HCT116 (cell line): ENCODE measurements around the gene SPSB1. TPM values are rescaled to one million over a fixed set of nuclear protein-coding genes. Genes with fewer than 3 reads are reported as not detected.

Experiments
- ATAC-seq: fragments of 200-7000 bp; cut with Tn5 transposase; 2 replicates; pipeline ENCODE4 v1.9.1; 2020; ENCODE audit warnings: mild to moderate bottlenecking, moderate library complexity
- BruUV-seq: library from RNA; stranded (reverse); fragments of 400-500 nt; replicated peaks from 2 replicates; lab custom pipeline; 2021; lab: Mats Ljungman, UMichigan
- CTCF ChIA-PET: fragments of 300-600 bp; sonication (Branson Sonifier 250); formaldehyde crosslinking; loops from one replicate; lab custom pipeline; 2021; ENCODE audit warnings: antibody characterized with exemption; lab: Charles Lee
- POLR2A ChIA-PET: fragments of 300-600, 350-600 bp; sonication (Branson Sonifier 250); formaldehyde crosslinking; loops from one replicate; lab custom pipeline; 2021; ENCODE audit warnings: antibody characterized with exemption; lab: Charles Lee
- RAD21 ChIA-PET, 2 experiments: fragments of 300-600 bp; sonication (Branson Sonifier 250); formaldehyde crosslinking; loops; one replicate each; lab custom pipeline; 2023; ENCODE audit warnings: low total read pairs in 2 of 2; ENCODE audit not compliant: uncharacterized antibody in 2 of 2, unreplicated experiment in 2 of 2, low non-redundant PET in 1 of 2; lab: Charles Lee
- DNase-seq: peaks from one replicate; pipeline ENCODE4 v3.0.0-alpha.2; 2010; ENCODE audit warnings: low read depth, low spot score
- H2AFZ ChIP-seq: fragments of 200-600 bp; shearing (Covaris generic), sonication (generic); 2 replicates; pipeline ENCODE4 v1.6.1; 2017; ENCODE audit warnings: low read depth, mixed run types, mixed read lengths, antibody characterized with exemption, low read length; ENCODE audit not compliant: poor library complexity, severe bottlenecking
- H3K27ac ChIP-seq: 2 replicates; pipeline ENCODE4 v1.5.1; 2012; ENCODE audit warnings: low read depth, low read length
- H3K27me3 ChIP-seq: fragments of 200-600 bp; sonication (generic); 2 replicates; pipeline ENCODE4 v1.6.1; 2016; ENCODE audit warnings: mixed run types, low read length, mixed read lengths; ENCODE audit not compliant: insufficient read depth
- H3K36me3 ChIP-seq, 2 experiments: fragments of 200-500 bp in 1 of 2; fragments of 200-600 bp in 1 of 2; sonication (Bioruptor generic) in 1 of 2; sonication (generic) in 1 of 2; 2 replicates each; pipeline versions ENCODE4 v1.5.1 to v1.6.1; 2014 to 2016; ENCODE audit warnings: low read length in 2 of 2, inconsistent platforms in 1 of 2, mixed read lengths in 1 of 2, mixed run types in 1 of 2; ENCODE audit not compliant: insufficient read depth in 2 of 2, control insufficient read depth in 1 of 2
- H3K4me1 ChIP-seq, 2 experiments: fragments of 200-600 bp in 1 of 2; sonication (generic) in 1 of 2; 2 replicates each; pipeline versions ENCODE4 v1.5.1 to v1.6.1; 2012 to 2017; ENCODE audit warnings: low read length in 2 of 2, inconsistent platforms in 1 of 2, mild to moderate bottlenecking in 1 of 2, mixed read lengths in 1 of 2, mixed run types in 1 of 2, moderate library complexity in 1 of 2; ENCODE audit not compliant: insufficient read depth in 2 of 2, control insufficient read depth in 1 of 2
- H3K4me2 ChIP-seq: fragments of 200-600 bp; sonication (generic); 2 replicates; pipeline ENCODE4 v1.6.1; 2017; ENCODE audit warnings: mixed run types, low read length, mixed read lengths
- H3K4me3 ChIP-seq, 2 experiments: fragments of 200-600 bp in 1 of 2; sonication (generic) in 1 of 2; replicated peaks in 1 of 2; 2 replicates each; pipeline ENCODE4 v1.5.1; 2011 to 2016; ENCODE audit warnings: low read length in 2 of 2, control low read depth in 1 of 2, low read depth in 1 of 2, mild to moderate bottlenecking in 1 of 2, mixed read lengths in 1 of 2, mixed run types in 1 of 2
- H3K79me2 ChIP-seq: fragments of 200-600 bp; sonication (generic); 2 replicates; pipeline ENCODE4 v1.6.1; 2017; ENCODE audit warnings: mild to moderate bottlenecking, mixed run types, low read length, moderate library complexity, mixed read lengths; ENCODE audit not compliant: insufficient read depth
- H3K9ac ChIP-seq: fragments of 200-600 bp; sonication (generic); 2 replicates; pipeline ENCODE4 v1.6.1; 2016; ENCODE audit warnings: low read length, mixed read lengths
- H3K9me2 ChIP-seq: fragments of 200-600 bp; sonication (generic), shearing (Covaris generic); 2 replicates; pipeline ENCODE4 v1.6.1; 2017; ENCODE audit warnings: mixed run types, mild to moderate bottlenecking, moderate library complexity; ENCODE audit not compliant: insufficient read depth
- H3K9me3 ChIP-seq, 2 experiments: fragments of 200-500 bp in 1 of 2; fragments of 200-600 bp in 1 of 2; sonication (Bioruptor generic) in 1 of 2; sonication (generic) in 1 of 2; 2 replicates each; pipeline ENCODE4 v1.6.1; 2014 to 2017; ENCODE audit warnings: low read length in 2 of 2, mixed read lengths in 2 of 2, inconsistent platforms in 1 of 2, low read depth in 1 of 2, mild to moderate bottlenecking in 1 of 2, mixed run types in 1 of 2, moderate library complexity in 1 of 2; ENCODE audit not compliant: control insufficient read depth in 1 of 2, insufficient read depth in 1 of 2
- H4K20me1 ChIP-seq: fragments of 200-600 bp; sonication (generic), shearing (Covaris generic); 2 replicates; pipeline ENCODE4 v1.6.1; 2017; ENCODE audit warnings: mixed run types, mild to moderate bottlenecking, moderate library complexity; ENCODE audit not compliant: insufficient read depth
- CBX3 ChIP-seq: IDR thresholded peaks from 2 replicates; pipeline ENCODE4 v1.6.1; 2012; ENCODE audit warnings: low read depth
- CEBPB ChIP-seq: IDR thresholded peaks from 2 replicates; pipeline ENCODE4 v1.6.1; 2012; ENCODE audit warnings: low read depth
- EGR1 ChIP-seq: IDR thresholded peaks from 2 replicates; pipeline ENCODE4 v1.6.1; 2012; ENCODE audit warnings: low read depth
- ELF1 ChIP-seq: IDR thresholded peaks from 2 replicates; pipeline ENCODE4 v1.6.1; 2012; ENCODE audit warnings: low read depth, borderline replicate concordance
- EZH2 ChIP-seq: fragments of 200-600 bp; sonication (generic); IDR thresholded peaks from 2 replicates; pipeline ENCODE4 v1.6.1; 2017; ENCODE audit warnings: antibody characterized with exemption, mixed run types
- FOSL1 ChIP-seq: IDR thresholded peaks from 2 replicates; pipeline ENCODE4 v1.6.1; 2012; ENCODE audit warnings: low read depth
- JUND ChIP-seq: IDR thresholded peaks from 2 replicates; pipeline ENCODE4 v1.6.1; 2012
- POLR2A ChIP-seq: IDR thresholded peaks from 2 replicates; pipeline ENCODE4 v1.7.0; 2011; ENCODE audit warnings: borderline replicate concordance; ENCODE audit not compliant: insufficient read depth, insufficient read length; ENCODE audit errors: extremely low read depth
- RAD21 ChIP-seq: IDR thresholded peaks from 2 replicates; pipeline ENCODE4 v1.6.1; 2012; ENCODE audit warnings: low read depth, mild to moderate bottlenecking
- SIN3A ChIP-seq: IDR thresholded peaks from 2 replicates; pipeline ENCODE4 v1.6.1; 2012; ENCODE audit warnings: low read depth
- SRF ChIP-seq: IDR thresholded peaks from 2 replicates; pipeline ENCODE4 v1.6.1; 2012; ENCODE audit warnings: low read depth
- TCF7L2 ChIP-seq: IDR thresholded peaks from 2 replicates; pipeline ENCODE4 v1.7.0; 2011; ENCODE audit warnings: borderline replicate concordance, inconsistent platforms; ENCODE audit not compliant: insufficient read depth, insufficient read length; ENCODE audit errors: extremely low read depth
- YY1 ChIP-seq: IDR thresholded peaks from 2 replicates; pipeline ENCODE4 v1.6.1; 2011; ENCODE audit warnings: low read length, low read depth, moderate library complexity, mild to moderate bottlenecking; ENCODE audit not compliant: insufficient replicate concordance; ENCODE audit errors: extremely low read depth
- ZFX ChIP-seq: fragments of 450-650 bp; IDR thresholded peaks from 2 replicates; pipeline ENCODE4 v1.6.1; 2017
- ZNF274 ChIP-seq: fragments of 200-500 bp; sonication (Bioruptor generic); IDR thresholded peaks from 2 replicates; pipeline ENCODE4 v1.6.1; 2014; ENCODE audit warnings: mild to moderate bottlenecking, low read depth, low read length, inconsistent platforms
- intact Hi-C: fragments of 100-400 bp; cut with micrococcal nuclease; formaldehyde crosslinking; loops from 2 replicates; pipeline ENCODE4 v1.10.0; 2022
- total RNA-seq: library from RNA; stranded (reverse); gene quantifications from one replicate; pipeline ENCODE4 v1.2.1, GENCODE V29; 2021; ENCODE audit not compliant: unreplicated experiment
- TF ChIP-seq, protein P1 (sequence below), 3 experiments: fragments of 200-600 bp in 1 of 3; sonication (generic) in 1 of 3; IDR thresholded peaks in 2 of 3; conservative IDR thresholded peaks in 1 of 3; 2 replicates each; pipeline ENCODE4 v1.5.1; 2012 to 2017; ENCODE audit warnings: low read depth in 2 of 3, low read length in 2 of 3, antibody characterized with exemption in 1 of 3, borderline replicate concordance in 1 of 3, control low read depth in 1 of 3, mild to moderate bottlenecking in 1 of 3, mixed read lengths in 1 of 3, mixed run types in 1 of 3, moderate library complexity in 1 of 3; ENCODE audit not compliant: insufficient read depth in 1 of 3
- TF ChIP-seq, protein P2 (sequence below): IDR thresholded peaks from 2 replicates; pipeline ENCODE4 v1.6.1; 2012
- TF ChIP-seq, protein P3 (sequence below): IDR thresholded peaks from 2 replicates; pipeline ENCODE4 v1.6.1; 2012
- TF ChIP-seq, protein P4 (sequence below): IDR thresholded peaks from 2 replicates; pipeline ENCODE4 v1.6.1; 2012; ENCODE audit warnings: low read depth

Gene SPSB1
- total RNA-seq, 1 experiment from 2014 or later: 10.8 TPM

DNA sequence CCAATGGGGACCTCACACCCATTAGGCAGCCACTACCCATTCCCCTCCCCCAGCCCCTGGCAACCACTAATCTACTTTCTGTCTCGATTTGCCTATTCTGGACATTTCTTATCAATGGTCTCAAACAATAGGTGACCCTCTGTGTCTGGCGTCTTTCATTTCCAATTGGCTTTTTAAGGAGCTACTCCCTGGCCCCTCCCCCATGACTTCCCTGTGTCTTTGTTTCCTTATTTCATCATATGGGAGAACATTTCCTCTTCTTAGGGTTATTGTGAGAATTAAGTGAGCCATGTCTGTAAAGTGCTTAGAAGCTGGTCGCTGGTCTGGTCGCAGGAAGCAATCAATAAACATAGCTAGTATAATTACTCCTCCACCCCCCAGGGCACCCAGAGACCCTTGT, 80.9 kb downstream of the SPSB1 start:
- no peaks in the 10 kb centered on the region for H4K20me1 ChIP-seq
- intact Hi-C loops: no loop called here
- no peak overlapping the region for H3K27ac ChIP-seq
- no peak overlapping the region for H2AFZ ChIP-seq
- H3K4me1 ChIP-seq: no peaks in the 10 kb centered on the region
- no peak overlapping the region for H3K4me2 ChIP-seq
- H3K9me2 ChIP-seq: no peaks in the 10 kb centered on the region
- DNase-seq (no peak), ATAC-seq (no peak)
- H3K9ac ChIP-seq: no peak overlapping the region
- H3K36me3 ChIP-seq: no peaks in the 10 kb centered on the region
- RAD21 ChIA-PET: no interaction called here
- POLR2A ChIA-PET: no interaction called here
- H3K4me3 ChIP-seq: no peak overlapping the region
- no peaks in the 10 kb centered on the region for H3K9me3 ChIP-seq
- CTCF ChIA-PET: no interaction called here
- no TSS peak for BruUV-seq
- TF ChIP-seq ZFX: no peak
- TF ChIP-seq, protein P1, sequence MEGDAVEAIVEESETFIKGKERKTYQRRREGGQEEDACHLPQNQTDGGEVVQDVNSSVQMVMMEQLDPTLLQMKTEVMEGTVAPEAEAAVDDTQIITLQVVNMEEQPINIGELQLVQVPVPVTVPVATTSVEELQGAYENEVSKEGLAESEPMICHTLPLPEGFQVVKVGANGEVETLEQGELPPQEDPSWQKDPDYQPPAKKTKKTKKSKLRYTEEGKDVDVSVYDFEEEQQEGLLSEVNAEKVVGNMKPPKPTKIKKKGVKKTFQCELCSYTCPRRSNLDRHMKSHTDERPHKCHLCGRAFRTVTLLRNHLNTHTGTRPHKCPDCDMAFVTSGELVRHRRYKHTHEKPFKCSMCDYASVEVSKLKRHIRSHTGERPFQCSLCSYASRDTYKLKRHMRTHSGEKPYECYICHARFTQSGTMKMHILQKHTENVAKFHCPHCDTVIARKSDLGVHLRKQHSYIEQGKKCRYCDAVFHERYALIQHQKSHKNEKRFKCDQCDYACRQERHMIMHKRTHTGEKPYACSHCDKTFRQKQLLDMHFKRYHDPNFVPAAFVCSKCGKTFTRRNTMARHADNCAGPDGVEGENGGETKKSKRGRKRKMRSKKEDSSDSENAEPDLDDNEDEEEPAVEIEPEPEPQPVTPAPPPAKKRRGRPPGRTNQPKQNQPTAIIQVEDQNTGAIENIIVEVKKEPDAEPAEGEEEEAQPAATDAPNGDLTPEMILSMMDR (IDR thresholded peaks at IDR 0.05 in 2 of 3, conservative IDR thresholded peaks at IDR 0.05 in 1 of 3; ENCODE audit: borderline replicate concordance in 1 of 3, insufficient read depth in 1 of 3, low read depth in 2 of 3, low read length in 2 of 3): no peak
- TF ChIP-seq JUND: no peak
- TF ChIP-seq, protein P2, sequence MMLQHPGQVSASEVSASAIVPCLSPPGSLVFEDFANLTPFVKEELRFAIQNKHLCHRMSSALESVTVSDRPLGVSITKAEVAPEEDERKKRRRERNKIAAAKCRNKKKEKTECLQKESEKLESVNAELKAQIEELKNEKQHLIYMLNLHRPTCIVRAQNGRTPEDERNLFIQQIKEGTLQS: no peak
- TF ChIP-seq ELF1: no peak
- no peak for TF ChIP-seq SIN3A
- TF ChIP-seq EGR1: no peak
- no peak for TF ChIP-seq FOSL1
- TF ChIP-seq, protein P3, sequence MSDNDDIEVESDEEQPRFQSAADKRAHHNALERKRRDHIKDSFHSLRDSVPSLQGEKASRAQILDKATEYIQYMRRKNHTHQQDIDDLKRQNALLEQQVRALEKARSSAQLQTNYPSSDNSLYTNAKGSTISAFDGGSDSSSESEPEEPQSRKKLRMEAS: no peak
- no peak for TF ChIP-seq EZH2
- TF ChIP-seq, protein P4, sequence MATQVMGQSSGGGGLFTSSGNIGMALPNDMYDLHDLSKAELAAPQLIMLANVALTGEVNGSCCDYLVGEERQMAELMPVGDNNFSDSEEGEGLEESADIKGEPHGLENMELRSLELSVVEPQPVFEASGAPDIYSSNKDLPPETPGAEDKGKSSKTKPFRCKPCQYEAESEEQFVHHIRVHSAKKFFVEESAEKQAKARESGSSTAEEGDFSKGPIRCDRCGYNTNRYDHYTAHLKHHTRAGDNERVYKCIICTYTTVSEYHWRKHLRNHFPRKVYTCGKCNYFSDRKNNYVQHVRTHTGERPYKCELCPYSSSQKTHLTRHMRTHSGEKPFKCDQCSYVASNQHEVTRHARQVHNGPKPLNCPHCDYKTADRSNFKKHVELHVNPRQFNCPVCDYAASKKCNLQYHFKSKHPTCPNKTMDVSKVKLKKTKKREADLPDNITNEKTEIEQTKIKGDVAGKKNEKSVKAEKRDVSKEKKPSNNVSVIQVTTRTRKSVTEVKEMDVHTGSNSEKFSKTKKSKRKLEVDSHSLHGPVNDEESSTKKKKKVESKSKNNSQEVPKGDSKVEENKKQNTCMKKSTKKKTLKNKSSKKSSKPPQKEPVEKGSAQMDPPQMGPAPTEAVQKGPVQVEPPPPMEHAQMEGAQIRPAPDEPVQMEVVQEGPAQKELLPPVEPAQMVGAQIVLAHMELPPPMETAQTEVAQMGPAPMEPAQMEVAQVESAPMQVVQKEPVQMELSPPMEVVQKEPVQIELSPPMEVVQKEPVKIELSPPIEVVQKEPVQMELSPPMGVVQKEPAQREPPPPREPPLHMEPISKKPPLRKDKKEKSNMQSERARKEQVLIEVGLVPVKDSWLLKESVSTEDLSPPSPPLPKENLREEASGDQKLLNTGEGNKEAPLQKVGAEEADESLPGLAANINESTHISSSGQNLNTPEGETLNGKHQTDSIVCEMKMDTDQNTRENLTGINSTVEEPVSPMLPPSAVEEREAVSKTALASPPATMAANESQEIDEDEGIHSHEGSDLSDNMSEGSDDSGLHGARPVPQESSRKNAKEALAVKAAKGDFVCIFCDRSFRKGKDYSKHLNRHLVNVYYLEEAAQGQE: no peak
- no peak for TF ChIP-seq CBX3
- no peak for TF ChIP-seq POLR2A
- TF ChIP-seq ZNF274: no peak
- TF ChIP-seq CEBPB: no peak
- no peak for TF ChIP-seq YY1
- no peak for TF ChIP-seq TCF7L2
- no peak for TF ChIP-seq RAD21
- TF ChIP-seq SRF: no peak
- H3K27me3 ChIP-seq: no peaks in the 10 kb centered on the region
- no peaks in the 10 kb centered on the region for H3K79me2 ChIP-seq
